H9 (cell line): ENCODE results near the gene PROSER3. TPM values are rescaled to one million over a fixed set of nuclear protein-coding genes. Genes with fewer than 3 reads are reported as not detected.

Experiments used
- DNase-seq: peaks from one replicate; pipeline ENCODE4 v3.0.0-alpha.2; 2017
- H2AFZ ChIP-seq: one replicate; pipeline ENCODE4 v1.6.1; 2013; ENCODE audit warnings: mild to moderate bottlenecking, low read length, control low read depth, moderate library complexity
- H2AK5ac ChIP-seq: 2 replicates; pipeline ENCODE4 v1.6.1; 2013; ENCODE audit warnings: low read length, control low read depth, mixed read lengths; ENCODE audit not compliant: insufficient read length
- H2BK120ac ChIP-seq: one replicate; pipeline ENCODE4 v1.6.1; 2013; ENCODE audit warnings: low read depth, mild to moderate bottlenecking, low read length, control low read depth, inconsistent platforms; ENCODE audit not compliant: poor library complexity, severe bottlenecking
- H2BK12ac ChIP-seq: 2 replicates; pipeline ENCODE4 v1.6.1; 2013; ENCODE audit warnings: low read length, control low read depth, mixed read lengths, low read depth; ENCODE audit not compliant: insufficient read length
- H2BK15ac ChIP-seq: 2 replicates; pipeline ENCODE4 v1.6.1; 2013; ENCODE audit warnings: low read depth, low read length, control low read depth
- H2BK20ac ChIP-seq: one replicate; pipeline ENCODE4 v1.6.1; 2013; ENCODE audit warnings: low read depth, mild to moderate bottlenecking, low read length, control low read depth, inconsistent platforms; ENCODE audit not compliant: poor library complexity, severe bottlenecking
- H2BK5ac ChIP-seq: 2 replicates; pipeline ENCODE4 v1.6.1; 2013; ENCODE audit warnings: low read length, control low read depth, mixed read lengths; ENCODE audit not compliant: insufficient read length
- H3K14ac ChIP-seq: 2 replicates; pipeline ENCODE4 v1.6.1; 2013; ENCODE audit warnings: low read length, control low read depth; ENCODE audit not compliant: insufficient read depth
- H3K18ac ChIP-seq: 2 replicates; pipeline ENCODE4 v1.6.1; 2013; ENCODE audit warnings: low read depth, mild to moderate bottlenecking, mixed read lengths, low read length, control low read depth; ENCODE audit not compliant: insufficient read length
- H3K23ac ChIP-seq: 2 replicates; pipeline ENCODE4 v1.6.1; 2013; ENCODE audit warnings: low read length, control low read depth, mixed read lengths, low read depth; ENCODE audit not compliant: insufficient read length
- H3K23me2 ChIP-seq: 2 replicates; pipeline ENCODE4 v1.6.1; 2013; ENCODE audit warnings: low read depth, mild to moderate bottlenecking, mixed read lengths, low read length, control low read depth; ENCODE audit not compliant: insufficient read length, poor library complexity, severe bottlenecking
- H3K27ac ChIP-seq: 2 replicates; pipeline ENCODE4 v1.5.1; 2013; ENCODE audit warnings: low read length, control low read depth, mixed read lengths, low read depth; ENCODE audit not compliant: insufficient read length
- H3K27me3 ChIP-seq: 2 replicates; pipeline ENCODE4 v1.6.1; 2013; ENCODE audit warnings: low read length, control low read depth, inconsistent platforms; ENCODE audit not compliant: insufficient read depth
- H3K4ac ChIP-seq: 2 replicates; pipeline ENCODE4 v1.6.1; 2013; ENCODE audit warnings: low read depth, mild to moderate bottlenecking, control low read depth, inconsistent platforms, low read length, moderate library complexity
- H3K4me1 ChIP-seq: 2 replicates; pipeline ENCODE4 v1.6.1; 2013; ENCODE audit warnings: low read length, control low read depth, inconsistent platforms; ENCODE audit not compliant: insufficient read depth
- H3K4me2 ChIP-seq: 2 replicates; pipeline ENCODE4 v1.6.1; 2013; ENCODE audit warnings: low read length, control low read depth, mixed read lengths; ENCODE audit not compliant: insufficient read length, insufficient read depth
- H3K56ac ChIP-seq: 2 replicates; pipeline ENCODE4 v1.6.1; 2013; ENCODE audit warnings: low read depth, mild to moderate bottlenecking, mixed read lengths, low read length, control low read depth; ENCODE audit not compliant: insufficient read length
- H3K79me1 ChIP-seq: 2 replicates; pipeline ENCODE4 v1.6.1; 2013; ENCODE audit warnings: low read depth, mild to moderate bottlenecking, moderate library complexity, low read length, control low read depth, inconsistent platforms; ENCODE audit not compliant: insufficient read depth, poor library complexity, severe bottlenecking
- H3K79me2 ChIP-seq: 2 replicates; pipeline ENCODE4 v1.6.1; 2013; ENCODE audit warnings: low read length, control low read depth, inconsistent platforms; ENCODE audit not compliant: insufficient read depth
- H3K9ac ChIP-seq: 2 replicates; pipeline ENCODE4 v1.6.1; 2013; ENCODE audit warnings: low read length, control low read depth, mixed read lengths; ENCODE audit not compliant: insufficient read length; ENCODE audit errors: extremely low read depth
- H3K9me3 ChIP-seq: one replicate; pipeline ENCODE4 v1.6.1; 2013; ENCODE audit warnings: low read depth, low read length, inconsistent platforms; ENCODE audit not compliant: control insufficient read depth
- H3T11ph ChIP-seq: one replicate; pipeline ENCODE4 v1.6.1; 2013; ENCODE audit warnings: mild to moderate bottlenecking, low read length, control low read depth, inconsistent platforms
- H4K20me1 ChIP-seq: one replicate; pipeline ENCODE4 v1.6.1; 2013; ENCODE audit not compliant: control insufficient read depth, insufficient read length, insufficient read depth
- H4K5ac ChIP-seq: 2 replicates; pipeline ENCODE4 v1.6.1; 2013; ENCODE audit warnings: low read depth, mild to moderate bottlenecking, mixed read lengths, low read length, control low read depth; ENCODE audit not compliant: insufficient read length
- H4K8ac ChIP-seq: replicated peaks from 2 replicates; pipeline ENCODE4 v1.6.1; 2013; ENCODE audit warnings: low read length, control low read depth, mixed read lengths, low read depth; ENCODE audit not compliant: insufficient read length
- H4K91ac ChIP-seq: 2 replicates; pipeline ENCODE4 v1.6.1; 2013; ENCODE audit warnings: low read depth, mild to moderate bottlenecking, moderate library complexity, mixed read lengths, low read length, control low read depth; ENCODE audit not compliant: insufficient read length
- H3K27ac Mint-ChIP-seq, 3 experiments: 2 replicates in 2 of 3; 3 replicates in 1 of 3; pipeline ENCODE4 v1.8.0; 2020 to 2021; ENCODE audit warnings: mixed read lengths in 3 of 3, mild to moderate bottlenecking in 1 of 3, moderate library complexity in 1 of 3
- H3K27me3 Mint-ChIP-seq: 2 replicates; pipeline ENCODE4 v1.8.0; 2021; ENCODE audit warnings: low read depth, mild to moderate bottlenecking, moderate library complexity, mixed read lengths
- H3K36me3 Mint-ChIP-seq, 3 experiments: 2 replicates in 2 of 3; 3 replicates in 1 of 3; pipeline ENCODE4 v1.8.0; 2020 to 2021; ENCODE audit warnings: low read depth in 3 of 3, mixed read lengths in 3 of 3; ENCODE audit not compliant: insufficient read depth in 1 of 3
- H3K4me1 Mint-ChIP-seq, 2 experiments: 2 replicates each; pipeline ENCODE4 v1.8.0; 2020; ENCODE audit warnings: mixed read lengths in 2 of 2
- H3K4me3 Mint-ChIP-seq, 2 experiments: 2 replicates in 1 of 2; 3 replicates in 1 of 2; pipeline ENCODE4 v1.8.0; 2020 to 2021; ENCODE audit warnings: mild to moderate bottlenecking in 2 of 2, mixed read lengths in 2 of 2, moderate library complexity in 1 of 2
- H3K9me3 Mint-ChIP-seq, 2 experiments: 2 replicates in 1 of 2; 3 replicates in 1 of 2; pipeline ENCODE4 v1.8.0; 2020; ENCODE audit warnings: mild to moderate bottlenecking in 2 of 2, mixed read lengths in 2 of 2, moderate library complexity in 1 of 2
- CTCF ChIP-seq: fragments of 200-600 bp; sonication (generic); conservative IDR thresholded peaks from 3 replicates; pipeline ENCODE4 v1.8.0; 2021; ENCODE audit warnings: antibody characterized with exemption, mild to moderate bottlenecking
- whole genome bisulfite sequencing: extraction: QIAGEN DNeasy Blood & Tissue Kit; methylation state at CpG from one replicate; pipeline ENCODE4 v1.1.7; 2013; ENCODE audit warnings: missing lambda C conversion rate, low lambda C conversion rate, mixed read lengths; ENCODE audit not compliant: insufficient read length; ENCODE audit errors: extremely low coverage; 5-methylcytosine and 5-hydroxymethylcytosine counted together
- total RNA-seq: library from RNA; stranded (reverse); gene quantifications from 2 replicates; pipeline ENCODE4 v1.2.1, GENCODE V29; 2021

Gene PROSER3
- total RNA-seq, 1 experiment from 2014 or later: 29.1 TPM

DNA sequence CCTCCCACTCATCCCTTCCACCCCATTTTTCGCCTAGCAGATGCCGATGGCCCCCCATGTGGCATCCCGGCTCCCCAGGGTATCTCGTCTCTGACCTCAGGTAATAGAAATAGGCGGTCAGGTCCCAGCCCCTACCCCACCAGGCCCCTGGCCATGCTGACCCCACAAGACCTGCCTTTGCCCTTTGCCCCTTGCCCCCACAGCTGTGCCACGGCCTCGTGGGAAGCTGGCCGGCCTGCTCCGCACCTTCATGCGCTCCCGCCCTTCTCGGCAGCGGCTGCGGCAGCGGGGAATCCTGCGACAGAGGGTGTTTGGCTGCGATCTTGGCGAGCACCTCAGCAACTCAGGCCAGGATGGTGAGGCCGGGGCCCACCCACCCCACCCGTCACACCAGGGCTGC, 22.7 kb downstream of the PROSER3 start:
- TF ChIP-seq CTCF: no peak
- no peak overlapping the region for H3K27ac Mint-ChIP-seq
- no peak for DNase-seq
- Histone ChIP-seq H2BK120ac (no peak overlapping the region), H3K27ac (no peak overlapping the region), H2AK5ac (no peak overlapping the region), H3K4me2 (no peak overlapping the region), H4K5ac (no peak overlapping the region), H4K8ac (no peak overlapping the region), H2BK15ac (no peak overlapping the region), H3K27me3 (no peaks in the 10 kb centered on the region), H3K18ac (no peak overlapping the region), H3K56ac (no peak overlapping the region), H3K79me2 (no peaks in the 10 kb centered on the region), H2BK5ac (no peak overlapping the region), H3K23me2 (peaks cover 12% of the 10 kb centered on the region), H3K23ac (no peak overlapping the region), H3T11ph (no peak overlapping the region), H4K91ac (no peak overlapping the region), H3K9ac (no peak overlapping the region), H3K4ac (no peak overlapping the region), H3K9me3 (no peaks in the 10 kb centered on the region), H2BK20ac (no peak overlapping the region), H3K79me1 (no peaks in the 10 kb centered on the region), H2AFZ (no peak overlapping the region), H2BK12ac (no peak overlapping the region), H4K20me1 (no peaks in the 10 kb centered on the region), H3K4me1 (peaks cover 5% of the 10 kb centered on the region; the same call in 1 of the 2 replicates), H3K14ac (no peak overlapping the region)
- H3K9me3 Mint-ChIP-seq: no peaks in the 10 kb centered on the region; a peak in 1 of 5 replicates
- peaks cover 0 to 8% (median 2%) of the 10 kb centered on the region in 3 experiments; a peak in 1 of 7 replicates for H3K36me3 Mint-ChIP-seq
- peaks cover 21% of the 10 kb centered on the region for H3K27me3 Mint-ChIP-seq
- no CpG with 5 or more reads among the region's 20 CpGs for WGBS
- no peak overlapping the region for H3K4me3 Mint-ChIP-seq
- peaks cover 42 to 51% of the 10 kb centered on the region in 2 experiments for H3K4me1 Mint-ChIP-seq
